Measurements from ENCODE around the gene AK2. TPM values are rescaled to one million over a fixed set of nuclear protein-coding genes. Genes with fewer than 3 reads are reported as not detected.

The AK2 gene
- total RNA-seq, 2 donors from 2014 or later: 120 to 162 TPM

GRCh38 chr1:33009561-33009960 lies 27.1 kb downstream of the AK2 start:
- peak overlapping the region; percentile 78 to 82 for H3K27ac ChIP-seq

GRCh38 chr1:33008051-33008914 lies 28.4 kb downstream of the AK2 start:
- no peaks in the 10 kb centered on the region for H3K9me3 ChIP-seq
- no peak overlapping the region for H3K4me3 ChIP-seq
- H3K27me3 ChIP-seq: no peaks in the 10 kb centered on the region
- peaks cover 22% of the 10 kb centered on the region for H3K36me3 ChIP-seq
- peaks cover 0 to 74% of the 10 kb centered on the region in 2 donors for H3K4me1 ChIP-seq
- DNase-seq (ENCODE audit: low spot score): no peak
- peak overlapping the region in 1 of 2 donors; percentile 9 for H3K27ac ChIP-seq
- no peak for TF ChIP-seq CTCF (IDR thresholded peaks at IDR 0.05)

More at GRCh38 chr1:33009561-33009960, 27.1 kb downstream of the AK2 start:
- Histone ChIP-seq H3K27me3 (no peaks in the 10 kb centered on the region), H3K36me3 (peaks cover 35% of the 10 kb centered on the region), H3K9me3 (no peaks in the 10 kb centered on the region), H3K4me3 (no peak overlapping the region), H3K4me1 (peaks cover 0 to 74% of the 10 kb centered on the region in 2 donors)
- no peak for DNase-seq (ENCODE audit: low spot score)
- no peak for TF ChIP-seq CTCF (IDR thresholded peaks at IDR 0.05)

DNA sequence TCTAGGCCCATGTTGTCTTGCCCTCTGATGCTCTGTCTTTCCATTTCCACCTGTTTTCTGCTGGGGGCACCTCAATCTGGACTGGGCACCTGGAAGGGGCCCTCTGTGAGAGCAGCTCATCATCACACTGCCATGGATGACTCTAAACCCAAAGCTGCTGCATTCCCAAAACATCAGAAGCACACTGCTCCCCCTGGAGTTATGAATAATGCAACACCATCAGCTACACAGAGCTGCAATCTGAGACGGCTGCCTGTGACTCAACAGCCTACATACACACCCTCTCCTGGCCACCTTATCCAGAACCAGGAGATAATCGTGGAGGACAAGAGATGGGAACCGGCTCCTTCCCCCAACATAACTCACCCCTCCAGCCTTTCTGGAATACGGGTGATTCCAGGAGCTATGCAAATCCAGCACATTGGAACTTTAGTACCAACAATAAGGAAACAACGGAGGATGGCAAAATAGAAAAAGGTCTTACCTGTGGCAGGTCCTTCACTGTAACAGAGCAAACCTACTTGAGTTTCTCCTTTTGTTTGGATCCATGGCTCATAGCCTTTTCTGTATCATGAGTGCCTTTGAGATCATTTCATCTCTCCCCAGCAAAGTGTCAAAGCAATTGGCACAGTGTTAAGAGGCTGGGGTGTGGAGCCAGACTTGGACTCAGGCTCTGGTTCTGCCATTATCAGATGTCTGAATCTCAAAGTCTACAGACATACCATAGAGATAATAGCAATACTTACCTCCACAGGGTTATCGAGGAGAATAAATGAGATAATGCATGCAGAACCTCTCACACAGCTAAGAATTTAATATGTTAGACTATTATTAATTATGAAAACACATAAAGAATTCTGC lies 29.3 kb downstream of the AK2 start:
- Histone ChIP-seq H3K4me1 (peaks cover 0 to 71% of the 10 kb centered on the region in 2 donors), H3K4me3 (no peak overlapping the region), H3K27me3 (no peaks in the 10 kb centered on the region), H3K36me3 (peaks cover 14% of the 10 kb centered on the region), H3K9me3 (no peaks in the 10 kb centered on the region), H3K27ac (peak overlapping the region in 1 of 2 donors; percentile 38)
- peak; percentile 81 for DNase-seq (ENCODE audit: low spot score)
- peak in 1 of 2 donors; percentile 57 for TF ChIP-seq CTCF (IDR thresholded peaks at IDR 0.05)

GRCh38 chr1:33005838-33006421 lies 30.8 kb downstream of the AK2 start:
- peaks cover 0 to 58% of the 10 kb centered on the region in 2 donors for H3K4me1 ChIP-seq

More at GRCh38 chr1:33005838-33006421, 30.8 kb downstream of the AK2 start:
- no peak overlapping the region for H3K27ac ChIP-seq
- no peaks in the 10 kb centered on the region for H3K9me3 ChIP-seq
- no peaks in the 10 kb centered on the region for H3K27me3 ChIP-seq
- peaks cover 11% of the 10 kb centered on the region for H3K36me3 ChIP-seq
- H3K4me3 ChIP-seq: no peak overlapping the region
- no peak for DNase-seq (ENCODE audit: low spot score)
- TF ChIP-seq CTCF (IDR thresholded peaks at IDR 0.05): no peak
